Measurements from ENCODE around the gene ETS1. TPM values are rescaled to one million over a fixed set of nuclear protein-coding genes. Genes with fewer than 3 reads are reported as not detected.
"Not testable (repeated sequence)": the region's sequence is repeated elsewhere in the genome, so short reads cannot be mapped to it uniquely, and the experiment has no call there.

The ETS1 gene
- total RNA-seq, 1 donor from 2014 or later = 71.6 TPM

- DNase-seq = no peak
Observed at GRCh38 chr11:128462189-128462588, 125.2 kb downstream of the ETS1 start.

- no peak for DNase-seq
Observed at GRCh38 chr11:128458321-128458720, 129.0 kb downstream of the ETS1 start.

- DNase-seq = peak; percentile 56
Observed at GRCh38 chr11:128457874-128458273, 129.5 kb downstream of the ETS1 start.

- no peak for DNase-seq
Observed at GRCh38 chr11:128456566-128457268, 130.6 kb downstream of the ETS1 start.

- DNase-seq = no peak
Observed at GRCh38 chr11:128455766-128456165, 131.6 kb downstream of the ETS1 start.

- DNase-seq = peak; percentile 69
Observed at GRCh38 chr11:128453444-128454336, 133.7 kb downstream of the ETS1 start.

- DNase-seq = peak; percentile 77
Observed at GRCh38 chr11:128451652-128452470, 135.5 kb downstream of the ETS1 start.

GRCh38 chr11:128450882-128451651 lies 136.3 kb downstream of the ETS1 start:
- no peak for DNase-seq

- not testable (repeated sequence) for DNase-seq
Observed at GRCh38 chr11:128450425-128450824, 136.9 kb downstream of the ETS1 start.

- DNase-seq = no peak
Observed at GRCh38 chr11:128448981-128449713, 138.2 kb downstream of the ETS1 start.

- DNase-seq = no peak
Observed at GRCh38 chr11:128448200-128448886, 139.0 kb downstream of the ETS1 start.

- no peak for DNase-seq
Observed at GRCh38 chr11:128447233-128447632, 140.1 kb downstream of the ETS1 start.

- DNase-seq = not testable (repeated sequence)
Observed at GRCh38 chr11:128445921-128446320, 141.4 kb downstream of the ETS1 start.

GRCh38 chr11:128437136-128437535 lies 150.2 kb downstream of the ETS1 start:
- DNase-seq = peak; percentile 43

- no peak for DNase-seq
Observed at GRCh38 chr11:128434818-128435217, 152.5 kb downstream of the ETS1 start.

GRCh38 chr11:128434411-128434810 lies 152.9 kb downstream of the ETS1 start:
- DNase-seq = no peak

GRCh38 chr11:128432926-128433325 lies 154.4 kb downstream of the ETS1 start:
- no peak for DNase-seq

GRCh38 chr11:128431931-128432330 lies 155.4 kb downstream of the ETS1 start:
- DNase-seq = no peak

GRCh38 chr11:128428935-128429334 lies 158.4 kb downstream of the ETS1 start:
- DNase-seq = no peak

- DNase-seq = peak; percentile 77
Observed at GRCh38 chr11:128424851-128425285, 162.5 kb downstream of the ETS1 start.

Measured in tongue (tissue), 2 donors.